KMS-11 (cell line): ENCODE data around the gene PGAP6.
"Not testable (repeated sequence)": the region's sequence is repeated elsewhere in the genome, so short reads cannot be mapped to it uniquely, and the experiment has no call there.

Experiments used
- H2AFZ ChIP-seq: fragments of 200-600 bp; sonication (generic); 2 replicates; pipeline ENCODE4 v1.6.1; 2016; ENCODE audit warnings: antibody characterized with exemption, mixed run types, low read depth
- H3K27ac ChIP-seq: fragments of 200-600 bp; sonication (generic); 2 replicates; pipeline ENCODE4 v1.6.1; 2016; ENCODE audit warnings: mild to moderate bottlenecking, mixed run types
- H3K27me3 ChIP-seq: fragments of 200-600 bp; sonication (generic); 2 replicates; pipeline ENCODE4 v1.6.1; 2017; ENCODE audit warnings: mild to moderate bottlenecking, low read depth, mixed run types, moderate library complexity; ENCODE audit not compliant: insufficient read depth
- H3K36me3 ChIP-seq: fragments of 200-600 bp; sonication (generic); 2 replicates; pipeline ENCODE4 v1.6.1; 2017; ENCODE audit warnings: mild to moderate bottlenecking, mixed run types; ENCODE audit not compliant: insufficient read depth
- H3K4me1 ChIP-seq: fragments of 200-600 bp; sonication (generic); 2 replicates; pipeline ENCODE4 v1.6.1; 2016; ENCODE audit warnings: mild to moderate bottlenecking, low read depth, mixed run types; ENCODE audit not compliant: poor library complexity, severe bottlenecking
- H3K4me2 ChIP-seq: fragments of 200-600 bp; sonication (generic); 2 replicates; pipeline ENCODE4 v1.7.0; 2016; ENCODE audit warnings: mild to moderate bottlenecking, mixed run types
- H3K4me3 ChIP-seq: fragments of 200-600 bp; sonication (generic); IDR thresholded peaks from 2 replicates; pipeline ENCODE4 v1.6.1; 2017; ENCODE audit warnings: low read depth, low read length, mixed read lengths; ENCODE audit not compliant: insufficient read depth
- H3K79me2 ChIP-seq: fragments of 200-600 bp; sonication (generic); 2 replicates; pipeline ENCODE4 v1.6.1; 2016; ENCODE audit warnings: low read depth, mixed run types; ENCODE audit not compliant: insufficient read depth
- H3K9ac ChIP-seq: fragments of 200-600 bp; sonication (generic); 2 replicates; pipeline ENCODE4 v1.6.1; 2016; ENCODE audit warnings: mild to moderate bottlenecking, mixed run types
- H4K20me1 ChIP-seq: fragments of 200-600 bp; sonication (generic); 2 replicates; pipeline ENCODE4 v1.6.1; 2016; ENCODE audit warnings: mild to moderate bottlenecking, mixed run types; ENCODE audit not compliant: insufficient read depth
- TF ChIP-seq, protein P1 (sequence below): fragments of 200-600 bp; sonication (generic); conservative IDR thresholded peaks from 2 replicates; pipeline ENCODE4 v1.6.1; 2017; ENCODE audit warnings: low read depth, mild to moderate bottlenecking, antibody characterized with exemption, low read length, moderate library complexity, mixed read lengths

PGAP6 gene

DNA sequence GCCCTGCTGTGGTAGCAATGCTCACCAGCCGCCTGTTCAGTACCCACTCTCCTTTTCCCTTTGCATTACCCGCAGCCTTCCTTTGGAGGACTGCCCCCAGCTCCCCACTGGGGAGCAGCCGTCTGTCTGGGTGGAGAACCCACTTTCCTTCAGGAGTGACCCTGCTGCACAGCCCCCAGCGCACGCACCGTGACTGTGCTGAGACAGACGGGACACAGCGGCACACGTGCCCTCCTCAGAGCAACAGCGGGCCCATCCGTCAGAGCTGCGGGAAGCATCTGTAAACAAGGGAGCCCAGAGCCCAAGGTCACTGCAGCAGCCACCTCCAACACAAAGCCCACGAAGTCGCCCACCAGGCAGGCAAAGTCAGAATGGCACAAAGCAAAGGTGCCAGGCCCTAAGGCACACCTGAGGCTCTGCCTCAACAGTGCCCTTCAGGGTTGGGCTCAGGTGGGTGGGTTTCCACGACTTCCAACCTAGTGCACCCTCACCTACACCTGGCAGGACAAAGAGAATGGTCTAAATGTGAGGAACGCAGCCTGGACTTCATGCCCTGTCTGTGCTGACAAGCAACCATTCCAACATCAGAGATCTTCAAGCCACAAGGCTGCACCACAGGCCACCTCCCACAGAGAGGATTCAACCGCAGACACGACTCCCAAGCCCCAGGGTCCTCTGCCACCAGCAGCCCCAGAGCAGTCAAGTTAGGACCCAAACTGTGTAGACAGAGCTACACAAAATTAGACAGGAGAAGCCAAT is 39.1 kb downstream of the PGAP6 start:
- Histone ChIP-seq H3K9ac (no peak overlapping the region), H3K4me3 (no peak overlapping the region), H4K20me1 (no peaks in the 10 kb centered on the region), H3K27me3 (no peaks in the 10 kb centered on the region), H3K4me2 (no peak overlapping the region), H3K36me3 (no peaks in the 10 kb centered on the region), H3K79me2 (peaks cover 68% of the 10 kb centered on the region), H3K4me1 (no peaks in the 10 kb centered on the region), H2AFZ (no peak overlapping the region), H3K27ac (no peak overlapping the region)
- TF ChIP-seq, protein P1, sequence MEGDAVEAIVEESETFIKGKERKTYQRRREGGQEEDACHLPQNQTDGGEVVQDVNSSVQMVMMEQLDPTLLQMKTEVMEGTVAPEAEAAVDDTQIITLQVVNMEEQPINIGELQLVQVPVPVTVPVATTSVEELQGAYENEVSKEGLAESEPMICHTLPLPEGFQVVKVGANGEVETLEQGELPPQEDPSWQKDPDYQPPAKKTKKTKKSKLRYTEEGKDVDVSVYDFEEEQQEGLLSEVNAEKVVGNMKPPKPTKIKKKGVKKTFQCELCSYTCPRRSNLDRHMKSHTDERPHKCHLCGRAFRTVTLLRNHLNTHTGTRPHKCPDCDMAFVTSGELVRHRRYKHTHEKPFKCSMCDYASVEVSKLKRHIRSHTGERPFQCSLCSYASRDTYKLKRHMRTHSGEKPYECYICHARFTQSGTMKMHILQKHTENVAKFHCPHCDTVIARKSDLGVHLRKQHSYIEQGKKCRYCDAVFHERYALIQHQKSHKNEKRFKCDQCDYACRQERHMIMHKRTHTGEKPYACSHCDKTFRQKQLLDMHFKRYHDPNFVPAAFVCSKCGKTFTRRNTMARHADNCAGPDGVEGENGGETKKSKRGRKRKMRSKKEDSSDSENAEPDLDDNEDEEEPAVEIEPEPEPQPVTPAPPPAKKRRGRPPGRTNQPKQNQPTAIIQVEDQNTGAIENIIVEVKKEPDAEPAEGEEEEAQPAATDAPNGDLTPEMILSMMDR, result no peak

DNA sequence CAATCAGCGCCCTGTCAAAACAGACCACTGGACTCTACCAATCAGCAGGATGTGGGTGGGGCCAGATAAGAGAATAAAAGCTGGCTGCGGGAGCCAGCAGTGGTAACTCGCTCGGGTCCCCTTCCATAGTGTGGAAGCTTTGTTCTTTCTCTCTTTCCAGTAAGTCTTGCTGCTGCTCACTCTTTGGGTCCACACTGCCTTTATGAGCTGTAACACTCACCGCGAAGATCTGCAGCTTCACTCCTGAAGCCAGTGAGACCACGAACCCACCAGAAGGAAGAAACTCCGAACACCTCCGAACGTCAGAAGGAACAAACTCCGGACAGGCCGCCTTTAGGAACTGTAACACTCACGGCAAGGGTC is 39.8 kb downstream of the PGAP6 start:
- H3K4me1 ChIP-seq, H3K36me3 ChIP-seq, H3K9ac ChIP-seq, H3K27ac ChIP-seq, H3K27me3 ChIP-seq, H4K20me1 ChIP-seq, H3K4me2 ChIP-seq, H2AFZ ChIP-seq, H3K4me3 ChIP-seq: not testable (repeated sequence)
- peaks cover 68% of the 10 kb centered on the region for H3K79me2 ChIP-seq

DNA sequence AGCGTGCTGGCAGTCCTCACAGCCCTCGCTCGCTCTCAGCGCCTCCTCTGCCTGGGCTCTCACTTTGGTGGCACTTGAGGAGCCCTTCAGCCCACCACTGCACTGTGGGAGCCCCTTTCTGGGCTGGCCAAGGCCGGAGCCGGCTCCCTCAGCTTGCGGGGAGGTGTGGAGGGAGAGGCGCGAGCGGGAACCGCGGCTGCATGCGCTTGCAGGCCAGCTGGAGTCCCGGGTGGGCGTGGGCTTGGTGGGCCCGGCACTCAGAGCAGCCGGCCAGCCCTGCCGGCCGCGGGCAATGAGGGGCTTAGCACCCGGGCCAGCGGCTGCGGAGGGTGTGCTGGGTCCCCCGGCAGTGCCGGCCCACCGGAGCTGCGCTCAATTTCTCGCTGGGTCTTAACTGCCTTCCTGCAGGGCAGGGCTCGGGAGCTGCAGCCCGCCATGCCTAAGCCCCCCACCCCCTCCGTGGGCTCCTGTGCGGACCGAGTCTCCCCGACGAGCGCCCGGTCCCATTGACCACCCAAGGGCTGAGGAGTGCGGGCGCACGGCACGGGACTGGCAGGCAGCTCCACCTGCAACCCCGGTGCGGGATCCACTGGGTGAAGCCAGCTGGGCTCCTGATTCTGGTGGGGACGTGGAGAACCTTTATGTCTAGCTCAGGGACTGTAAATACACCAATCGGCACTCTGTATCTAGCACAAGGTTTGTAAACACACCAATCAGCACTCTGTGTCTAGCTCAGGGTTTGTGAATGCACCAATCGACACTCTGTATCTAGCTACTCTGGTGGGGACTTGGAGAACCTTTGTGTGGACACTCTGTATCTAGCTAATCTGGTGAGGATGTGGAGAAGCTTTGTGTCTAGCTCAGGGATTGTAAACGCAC is 40.4 kb downstream of the PGAP6 start:
- H3K36me3 ChIP-seq, H3K4me3 ChIP-seq, H2AFZ ChIP-seq, H3K27me3 ChIP-seq, H3K4me1 ChIP-seq, H3K9ac ChIP-seq, H4K20me1 ChIP-seq, H3K27ac ChIP-seq, H3K4me2 ChIP-seq: not testable (repeated sequence)
- H3K79me2 ChIP-seq, result peaks cover 73% of the 10 kb centered on the region

DNA sequence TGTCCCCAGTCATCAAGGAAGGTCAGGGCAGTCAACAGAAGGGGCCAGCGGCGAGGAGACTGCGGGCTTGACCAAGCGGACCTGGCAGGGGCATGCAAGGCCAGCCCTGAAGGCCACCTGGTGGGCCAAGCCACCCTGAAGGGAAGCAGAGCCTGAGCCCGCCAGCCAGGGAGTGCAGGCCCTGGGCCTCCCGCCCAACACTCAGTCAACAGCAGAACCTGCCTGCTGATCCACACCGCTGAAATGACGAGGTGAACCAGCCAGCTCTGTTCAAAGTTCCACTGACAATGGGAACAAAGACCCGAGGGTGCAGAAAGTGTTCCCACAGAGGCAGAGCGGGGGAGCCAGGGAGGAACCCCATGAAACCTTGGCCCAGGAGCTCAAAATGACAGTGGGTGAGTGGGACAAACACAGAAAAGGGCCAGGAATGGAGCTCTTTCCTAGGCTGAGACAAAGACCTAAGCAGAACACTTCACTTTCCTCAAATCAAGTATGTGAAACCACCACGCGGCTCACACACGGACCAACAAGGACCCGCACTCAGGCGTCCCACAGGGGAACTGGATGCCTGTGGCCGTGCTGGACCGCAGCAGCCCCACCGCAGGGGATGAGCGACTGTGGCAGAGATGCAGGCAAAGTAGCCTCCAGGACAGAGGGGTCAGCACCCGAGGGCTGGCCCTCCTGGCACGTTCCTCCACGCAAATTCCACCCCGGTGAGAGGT is 41.2 kb downstream of the PGAP6 start:
- Histone ChIP-seq H3K4me2 (no peak overlapping the region), H3K27me3 (no peaks in the 10 kb centered on the region), H3K27ac (no peak overlapping the region), H4K20me1 (no peaks in the 10 kb centered on the region), H3K9ac (no peak overlapping the region), H2AFZ (no peak overlapping the region), H3K4me3 (no peak overlapping the region), H3K36me3 (no peaks in the 10 kb centered on the region), H3K4me1 (no peaks in the 10 kb centered on the region), H3K79me2 (peaks cover 79% of the 10 kb centered on the region)
- TF ChIP-seq, protein P1, result no peak

DNA sequence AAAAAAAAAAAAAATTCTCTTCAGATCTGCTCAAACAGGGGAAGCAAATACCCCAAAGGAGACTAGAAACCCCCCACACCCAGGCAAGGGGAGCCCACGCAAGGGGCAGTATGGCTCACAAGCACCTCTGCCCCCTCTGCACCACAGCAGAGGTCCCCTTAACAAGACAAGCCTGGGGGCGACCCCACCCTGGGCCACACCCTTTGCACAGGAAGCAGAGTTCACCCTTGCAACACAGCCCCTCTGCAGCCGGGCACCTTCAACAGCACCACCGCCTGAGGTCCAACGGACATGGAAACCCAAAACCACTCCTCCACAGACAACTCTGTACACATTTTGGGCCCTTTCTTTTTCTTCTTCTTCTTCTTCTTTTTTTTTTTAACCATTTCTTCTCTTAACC is 42.1 kb downstream of the PGAP6 start:
- Histone ChIP-seq H3K4me3 (no peak overlapping the region), H3K27ac (no peak overlapping the region), H3K4me1 (no peaks in the 10 kb centered on the region), H2AFZ (no peak overlapping the region), H4K20me1 (no peaks in the 10 kb centered on the region), H3K9ac (no peak overlapping the region), H3K4me2 (no peak overlapping the region), H3K79me2 (peaks cover 79% of the 10 kb centered on the region), H3K36me3 (no peaks in the 10 kb centered on the region), H3K27me3 (no peaks in the 10 kb centered on the region)
- TF ChIP-seq, protein P1, result no peak
